Measurements from ENCODE around the gene LAMA1.
"Not testable (repeated sequence)": the region's sequence is repeated elsewhere in the genome, so short reads cannot be mapped to it uniquely, and the experiment has no call there.

LAMA1 gene

DNA sequence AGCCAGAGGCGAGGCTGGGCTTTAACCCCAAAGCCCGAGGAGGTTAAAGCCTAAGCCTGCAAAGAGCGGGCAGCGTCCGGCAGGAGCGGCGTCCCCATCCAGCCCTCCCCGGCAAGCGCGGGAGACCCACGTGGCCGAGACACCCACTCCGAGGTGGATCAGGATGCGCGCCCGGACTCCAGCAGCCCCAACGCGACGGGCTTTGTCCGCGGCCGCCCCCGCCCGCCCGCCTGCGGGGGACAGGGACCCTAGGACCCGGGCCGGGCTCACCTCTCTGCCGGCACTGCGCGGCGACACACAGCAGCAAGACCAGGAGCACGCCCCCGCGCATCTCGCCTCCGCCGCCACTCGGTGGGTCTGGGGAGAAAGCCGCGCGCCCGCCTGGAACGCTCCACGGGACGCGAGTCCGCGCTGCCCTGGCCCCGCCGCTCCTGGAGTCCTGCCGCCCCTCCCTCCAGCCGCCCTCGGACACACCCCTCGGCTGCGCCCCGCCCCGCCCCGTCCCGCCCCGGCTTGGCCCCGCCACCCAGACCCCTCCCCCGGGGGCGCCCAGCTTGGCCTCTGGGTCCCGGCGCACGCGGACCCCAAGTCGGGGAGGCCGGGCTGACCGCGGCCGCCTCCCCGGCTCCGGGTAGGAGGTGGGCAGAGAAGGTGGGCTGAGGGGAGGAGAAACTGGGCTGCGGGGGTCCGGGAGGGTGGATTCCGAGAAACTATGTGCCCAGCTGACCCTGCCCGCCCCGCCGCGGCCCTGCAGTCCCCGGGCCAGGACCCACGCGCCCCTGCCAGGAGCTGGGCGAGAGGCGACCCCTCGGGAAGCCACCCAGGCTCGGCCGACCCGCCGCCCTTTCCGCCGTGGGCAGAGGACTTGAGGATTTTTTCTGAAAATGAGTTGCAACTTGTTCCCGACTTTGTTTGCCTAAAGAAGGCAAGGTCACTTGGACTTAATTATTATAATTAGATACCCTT lies at the start of gene LAMA1:
LAMA1 (minus strand) TSS at position 408 of the 966 bp plus-strand sequence; CDS start at position 331, 77 bp downstream.
- in situ Hi-C loops (cut with HindIII; ENCODE audit: low pct_ligation_motif_present, low pct_unique_long_range_greater_than_20kb, low sequenced_read_pairs), result no loop called here
- peak; percentile 64 for DNase-seq

DNA sequence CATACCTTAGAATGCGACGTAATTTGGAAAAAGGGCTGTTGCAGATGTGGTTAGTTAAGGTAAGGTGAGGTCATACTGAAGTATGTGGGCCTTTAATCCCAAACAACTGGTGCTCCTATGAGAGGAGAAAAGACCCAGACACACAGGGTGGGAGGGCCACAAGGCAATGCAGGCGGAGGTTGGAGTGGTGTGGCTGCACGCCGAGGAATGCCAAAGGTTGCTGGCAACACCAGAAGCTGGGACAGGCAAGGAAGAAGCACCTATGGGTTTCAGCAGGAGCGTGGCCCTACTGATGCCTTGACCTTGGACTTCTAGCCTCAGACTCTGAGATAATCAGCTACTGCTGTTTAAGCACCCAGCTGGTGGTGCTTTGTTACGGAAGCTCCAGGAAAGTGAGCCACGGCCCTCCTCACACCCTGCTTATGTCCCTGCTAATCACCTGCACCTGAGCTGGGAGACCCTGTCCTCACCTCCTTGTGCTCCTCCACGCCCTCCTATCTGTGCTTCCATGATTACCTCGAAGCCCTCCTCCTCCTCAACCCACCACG lies 48.3 kb upstream of the LAMA1 start:
- in situ Hi-C loops (cut with HindIII; ENCODE audit: low pct_ligation_motif_present, low pct_unique_long_range_greater_than_20kb, low sequenced_read_pairs), result no loop called here
- DNase-seq, result no peak

DNA sequence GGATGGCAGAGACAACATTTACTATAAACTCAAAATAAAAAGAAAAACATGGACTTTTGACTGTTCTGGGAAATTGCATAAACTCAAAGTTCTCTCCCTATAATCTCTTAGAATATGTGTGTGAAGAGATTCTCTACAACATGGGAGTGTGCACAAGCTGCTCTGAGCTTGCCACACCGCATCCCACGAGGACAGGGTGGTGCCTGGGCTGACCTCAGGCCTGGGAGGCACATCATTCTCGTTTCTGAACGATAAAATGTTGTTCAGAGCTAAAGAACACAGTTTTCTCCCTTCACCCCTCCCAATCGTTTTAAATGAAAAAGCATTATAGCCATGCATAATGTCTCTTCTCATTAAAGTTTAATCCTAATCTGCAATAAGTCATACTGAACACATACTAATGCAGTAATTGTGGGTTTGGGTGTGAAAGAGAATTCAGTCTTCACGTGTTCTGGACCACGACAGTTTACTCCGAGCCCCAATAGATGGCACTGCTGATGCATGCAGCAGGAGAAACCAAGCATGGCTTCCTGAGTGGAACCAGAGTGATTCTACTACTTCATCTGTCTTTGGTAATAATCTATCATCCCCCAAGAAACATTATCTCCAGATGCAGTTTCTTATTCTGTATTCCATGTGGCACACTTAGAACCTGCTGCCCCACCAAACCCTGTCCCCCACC lies 46.9 kb upstream of the LAMA1 start:
- in situ Hi-C loops (cut with HindIII; ENCODE audit: low pct_ligation_motif_present, low pct_unique_long_range_greater_than_20kb, low sequenced_read_pairs), result no loop called here
- DNase-seq, result no peak

DNA sequence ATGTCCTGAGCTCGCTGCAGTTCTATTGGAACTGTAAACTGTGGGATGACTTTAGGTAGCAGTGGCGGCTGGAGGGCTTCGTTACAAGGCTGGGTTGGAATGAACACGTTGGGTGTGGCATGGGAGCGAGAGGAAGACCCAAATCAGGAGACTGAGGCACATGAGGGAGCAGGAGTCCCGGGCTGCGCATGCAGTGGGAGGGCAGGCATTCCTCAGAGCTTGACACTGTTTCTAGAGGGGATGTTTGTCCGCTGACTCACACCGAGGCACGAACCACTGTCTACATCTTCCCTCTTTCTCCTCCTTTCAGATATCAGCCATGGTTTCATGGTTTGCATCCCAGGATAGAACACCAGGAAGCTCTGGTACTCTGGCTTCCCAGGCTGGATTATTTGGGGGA lies 40.6 kb upstream of the LAMA1 start:
- in situ Hi-C loops (cut with HindIII; ENCODE audit: low pct_ligation_motif_present, low pct_unique_long_range_greater_than_20kb, low sequenced_read_pairs), result no loop called here
- peak; percentile 59 for DNase-seq

GRCh38 chr18:7157760-7158159 lies 40.2 kb upstream of the LAMA1 start:
- no peak for DNase-seq
- in situ Hi-C loops (cut with HindIII; ENCODE audit: low pct_ligation_motif_present, low pct_unique_long_range_greater_than_20kb, low sequenced_read_pairs), result no loop called here

DNA sequence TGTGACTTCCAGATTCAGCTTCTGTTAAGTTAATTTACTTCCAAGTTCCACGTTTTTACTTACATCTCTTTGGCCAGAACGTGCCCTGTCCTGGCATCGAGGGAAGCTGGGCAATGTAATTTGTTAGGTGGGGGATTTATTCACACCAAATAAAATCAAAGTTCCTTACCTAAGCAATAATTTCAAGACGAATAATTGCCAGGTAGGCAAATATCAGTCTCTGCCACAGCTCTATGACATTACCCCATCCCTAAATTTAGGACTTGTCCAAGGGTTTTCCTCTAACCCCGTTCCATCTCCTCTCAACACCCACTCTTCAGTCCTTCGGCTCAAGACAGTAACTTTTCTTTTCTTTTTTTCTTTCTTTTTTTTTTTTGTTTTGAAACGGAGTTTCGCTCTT lies 38.3 kb upstream of the LAMA1 start:
- in situ Hi-C loops (cut with HindIII; ENCODE audit: low pct_ligation_motif_present, low pct_unique_long_range_greater_than_20kb, low sequenced_read_pairs), result no loop called here
- DNase-seq, result no peak

- in situ Hi-C loops (cut with HindIII; ENCODE audit: low pct_ligation_motif_present, low pct_unique_long_range_greater_than_20kb, low sequenced_read_pairs), result no loop called here
- no peak for DNase-seq
Measured at GRCh38 chr18:7155092-7155491, 37.5 kb upstream of the LAMA1 start.

GRCh38 chr18:7152440-7152839 lies 34.8 kb upstream of the LAMA1 start:
- no peak for DNase-seq
- in situ Hi-C loops (cut with HindIII; ENCODE audit: low pct_ligation_motif_present, low pct_unique_long_range_greater_than_20kb, low sequenced_read_pairs), result no loop called here

DNA sequence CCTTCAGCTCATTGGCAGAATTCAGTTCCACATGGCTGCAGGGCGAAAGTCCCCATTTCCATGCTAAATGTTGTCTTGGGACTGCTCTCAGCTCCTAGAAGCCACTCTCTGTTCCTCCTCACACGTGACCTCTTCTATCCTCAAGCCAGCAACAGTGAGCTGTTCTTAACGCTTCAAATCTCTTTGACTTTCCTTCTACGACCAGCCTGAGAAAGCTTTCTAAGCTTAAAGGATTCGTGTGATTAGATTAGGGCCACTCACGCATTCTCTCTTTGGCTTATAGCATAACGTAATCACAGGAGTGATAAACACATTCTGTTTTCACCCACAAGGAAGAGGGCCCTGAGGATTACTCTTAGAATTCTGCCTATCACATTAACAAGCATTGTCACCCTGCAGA lies 29.8 kb upstream of the LAMA1 start:
- DNase-seq, result no peak
- in situ Hi-C loops (cut with HindIII; ENCODE audit: low pct_ligation_motif_present, low pct_unique_long_range_greater_than_20kb, low sequenced_read_pairs), result no loop called here

- in situ Hi-C loops (cut with HindIII; ENCODE audit: low pct_ligation_motif_present, low pct_unique_long_range_greater_than_20kb, low sequenced_read_pairs), result no loop called here
- DNase-seq, result no peak
Measured at GRCh38 chr18:7146067-7146466, 28.5 kb upstream of the LAMA1 start.

DNA sequence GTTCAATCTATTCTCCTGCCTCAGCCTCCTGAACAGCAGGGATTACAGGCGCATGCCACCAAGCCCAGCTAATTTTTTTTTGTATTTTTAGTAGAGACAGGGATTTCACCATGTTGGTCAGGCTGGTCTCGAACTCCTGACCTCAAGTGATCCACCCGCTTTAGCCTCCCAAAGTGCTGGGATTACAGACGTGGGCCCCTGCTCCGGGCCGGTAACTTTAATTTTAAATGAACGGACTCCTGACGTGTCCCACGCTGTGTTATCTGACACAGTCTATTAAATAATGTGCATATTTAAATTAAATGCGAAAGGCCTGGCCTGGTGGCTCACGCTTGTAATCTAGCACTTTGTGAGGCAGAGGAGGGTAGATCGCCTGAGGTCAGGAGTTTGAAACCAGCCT lies 27.3 kb upstream of the LAMA1 start:
- in situ Hi-C loops (cut with HindIII; ENCODE audit: low pct_ligation_motif_present, low pct_unique_long_range_greater_than_20kb, low sequenced_read_pairs); DNase-seq: not testable (repeated sequence)

GRCh38 chr18:7141287-7141686 lies 23.7 kb upstream of the LAMA1 start:
- DNase-seq, result no peak
- in situ Hi-C loops (cut with HindIII; ENCODE audit: low pct_ligation_motif_present, low pct_unique_long_range_greater_than_20kb, low sequenced_read_pairs), result no loop called here

DNA sequence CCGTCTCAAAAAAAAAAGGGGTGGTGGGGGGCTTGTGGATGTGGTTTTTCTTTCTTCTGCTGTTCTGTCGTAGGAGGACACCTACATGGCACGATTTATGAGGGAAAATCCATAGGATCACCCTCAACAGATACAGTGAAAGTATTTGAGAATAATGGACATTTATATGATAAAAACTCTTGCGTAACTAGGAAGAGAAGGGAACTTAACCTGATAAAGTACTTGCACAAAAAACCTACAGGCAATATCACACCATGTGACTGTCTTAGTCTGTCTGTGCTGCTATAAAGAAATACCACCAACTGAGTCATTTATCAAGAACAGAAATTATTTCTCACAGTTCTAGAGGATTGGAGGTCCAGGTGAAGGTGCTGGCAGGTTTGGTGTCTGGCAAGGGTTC lies 21.8 kb upstream of the LAMA1 start:
- DNase-seq, result no peak
- in situ Hi-C loops (cut with HindIII; ENCODE audit: low pct_ligation_motif_present, low pct_unique_long_range_greater_than_20kb, low sequenced_read_pairs), result no loop called here

DNA sequence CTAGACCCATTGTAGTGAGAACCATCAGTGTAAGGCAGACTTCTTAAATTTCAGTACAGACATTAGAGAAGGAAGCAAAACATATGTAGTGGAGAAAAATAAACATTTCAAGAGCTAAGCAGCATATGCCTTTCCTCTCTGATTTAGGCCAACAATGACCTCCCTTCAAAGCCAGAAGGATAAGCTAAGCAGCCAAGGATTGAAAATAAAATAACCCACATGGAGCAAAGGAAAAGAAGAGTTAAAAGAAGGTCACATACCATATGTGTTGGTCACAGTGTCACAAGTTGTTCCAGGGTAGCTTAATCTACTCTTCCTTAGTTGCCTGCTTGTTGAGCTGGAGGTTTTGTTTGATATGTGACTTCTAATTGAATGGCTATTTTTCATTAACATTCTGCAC lies 15.6 kb upstream of the LAMA1 start:
- in situ Hi-C loops (cut with HindIII; ENCODE audit: low pct_ligation_motif_present, low pct_unique_long_range_greater_than_20kb, low sequenced_read_pairs), result no loop called here
- DNase-seq, result no peak

GRCh38 chr18:7132356-7133150 lies 15.0 kb upstream of the LAMA1 start:
- in situ Hi-C loops (cut with HindIII; ENCODE audit: low pct_ligation_motif_present, low pct_unique_long_range_greater_than_20kb, low sequenced_read_pairs), result no loop called here
- no peak for DNase-seq

DNA sequence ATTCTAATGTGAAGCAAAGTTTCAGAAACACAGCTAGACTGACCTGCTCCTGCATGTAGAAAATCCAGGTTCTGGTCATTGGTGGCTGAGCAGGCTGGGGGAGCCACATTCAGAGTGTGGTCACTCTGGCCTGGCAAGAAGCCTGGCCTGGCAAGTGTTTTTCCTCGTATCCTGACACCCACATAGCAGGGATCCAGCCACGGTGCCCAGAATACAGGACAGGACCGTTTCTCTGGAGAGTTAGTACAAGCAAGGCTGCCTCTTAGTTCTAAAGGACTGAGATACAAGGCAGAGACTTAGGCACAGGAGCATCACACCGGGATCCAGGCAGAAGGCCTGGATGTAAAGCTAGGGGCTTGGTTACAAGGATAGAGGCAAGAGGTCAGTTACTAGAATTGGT lies 4.8 kb upstream of the LAMA1 start:
- in situ Hi-C loops (cut with HindIII; ENCODE audit: low pct_ligation_motif_present, low pct_unique_long_range_greater_than_20kb, low sequenced_read_pairs), result no loop called here
- no peak for DNase-seq

- in situ Hi-C loops (cut with HindIII; ENCODE audit: low pct_ligation_motif_present, low pct_unique_long_range_greater_than_20kb, low sequenced_read_pairs), result no loop called here
- peak; percentile 17 for DNase-seq
Measured at GRCh38 chr18:7116792-7117389, 706 bp downstream of the LAMA1 start.

GRCh38 chr18:7116001-7116730 lies 1.4 kb downstream of the LAMA1 start:
- peak; percentile 67 for DNase-seq
- in situ Hi-C loops (cut with HindIII; ENCODE audit: low pct_ligation_motif_present, low pct_unique_long_range_greater_than_20kb, low sequenced_read_pairs), result no loop called here
